Kidney tubule cell (primary cell): ENCODE data around the gene PYCR2.
"Not testable (repeated sequence)": the region's sequence is repeated elsewhere in the genome, so short reads cannot be mapped to it uniquely, and the experiment has no call there.

Experiments used
- DNase-seq: peaks from one replicate; pipeline ENCODE4 v3.0.0-alpha.2; 2018; ENCODE audit warnings: low spot score

PYCR2 gene

GRCh38 chr1:225890346-225891228 lies 33.5 kb downstream of the PYCR2 start:
- no peak for DNase-seq

- DNase-seq = no peak
Observed at GRCh38 chr1:225889743-225890142, 34.3 kb downstream of the PYCR2 start.

GRCh38 chr1:225888898-225889601 lies 35.0 kb downstream of the PYCR2 start, which contains the start of gene LEFTY1:
TSS of gene LEFTY1 (minus strand) at chr1:225889146. CDS start at chr1:225889066, 80 bp downstream.
- no peak for DNase-seq

GRCh38 chr1:225888289-225888897 lies 35.7 kb downstream of the PYCR2 start:
- no peak for DNase-seq

- DNase-seq = not testable (repeated sequence)
Observed at GRCh38 chr1:225887554-225888288, 36.3 kb downstream of the PYCR2 start.

- DNase-seq = no peak
Observed at GRCh38 chr1:225887030-225887314, 37.1 kb downstream of the PYCR2 start.

GRCh38 chr1:225886159-225887029 lies 37.7 kb downstream of the PYCR2 start:
- no peak for DNase-seq

- DNase-seq = no peak
Observed at GRCh38 chr1:225885336-225885735, 38.7 kb downstream of the PYCR2 start.

GRCh38 chr1:225883616-225884265 lies 40.3 kb downstream of the PYCR2 start:
- no peak for DNase-seq

GRCh38 chr1:225882694-225883615 lies 41.1 kb downstream of the PYCR2 start:
- DNase-seq = peak; percentile 42

GRCh38 chr1:225881959-225882693 lies 41.9 kb downstream of the PYCR2 start, which contains the start of gene TMEM63A:
TSS of gene TMEM63A (minus strand) at chr1:225882380. CDS start at chr1:225877580, 4,800 bp downstream.
- peak; percentile 89 for DNase-seq

- DNase-seq = peak; percentile 75
Observed at GRCh38 chr1:225881081-225881958, 42.7 kb downstream of the PYCR2 start.

- DNase-seq = no peak
Observed at GRCh38 chr1:225880636-225881035, 43.4 kb downstream of the PYCR2 start.

- no peak for DNase-seq
Observed at GRCh38 chr1:225880222-225880588, 43.8 kb downstream of the PYCR2 start.

- DNase-seq = no peak
Observed at GRCh38 chr1:225879521-225880221, 44.4 kb downstream of the PYCR2 start.

GRCh38 chr1:225878282-225878681 lies 45.8 kb downstream of the PYCR2 start:
- no peak for DNase-seq

GRCh38 chr1:225877580-225877979 lies 46.5 kb downstream of the PYCR2 start:
- peak; percentile 51 for DNase-seq
